Stimulated activated CD4-positive, alpha-beta T cell treated with anti-CD3 and anti-CD28 coated beads, Interleukin-1b, Interleukin-23, amount 100 ng/mL, for 4 hours (primary cell): ENCODE results near the gene STK4.

Experiments
- DNase-seq, 2 donors: peaks; one replicate each; pipeline ENCODE4 v3.0.0-alpha.2; 2020; ENCODE audit warnings: low read depth in 2 of 2

The STK4 gene

DNA sequence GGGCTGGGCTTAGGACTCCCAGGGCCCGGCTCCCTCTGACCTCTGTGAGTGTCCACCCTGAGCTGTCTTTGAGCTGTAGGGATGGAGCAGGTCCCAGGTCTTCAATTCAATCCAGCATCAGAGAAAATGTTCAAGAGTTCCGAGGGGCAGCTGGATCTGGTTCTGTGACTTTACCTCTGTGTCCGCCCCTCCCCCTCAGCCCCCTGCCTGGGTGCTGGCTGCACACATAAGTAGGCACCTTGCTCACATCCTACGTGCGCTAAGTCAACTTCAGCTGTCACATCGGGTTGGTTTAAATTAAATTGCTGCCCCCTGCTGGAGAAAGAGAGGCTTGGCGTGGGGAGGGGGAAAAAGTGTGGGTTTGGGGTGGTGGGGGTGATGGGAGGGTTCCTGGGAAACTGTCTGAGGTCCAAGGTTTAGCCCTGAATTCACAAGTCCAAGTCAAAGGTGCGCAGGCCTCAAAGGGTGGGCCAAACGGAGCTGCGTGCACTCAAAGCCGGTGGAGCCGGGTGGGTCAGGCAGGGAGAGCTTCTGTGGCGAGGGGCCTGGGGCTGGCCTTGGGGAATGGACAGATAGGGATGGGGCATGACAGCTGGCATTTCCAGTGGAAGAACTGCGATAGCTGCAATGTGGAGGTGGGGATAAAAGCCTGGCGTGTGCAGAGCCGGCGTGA is 145.6 kb downstream of the STK4 start:
- no peak for DNase-seq

DNA sequence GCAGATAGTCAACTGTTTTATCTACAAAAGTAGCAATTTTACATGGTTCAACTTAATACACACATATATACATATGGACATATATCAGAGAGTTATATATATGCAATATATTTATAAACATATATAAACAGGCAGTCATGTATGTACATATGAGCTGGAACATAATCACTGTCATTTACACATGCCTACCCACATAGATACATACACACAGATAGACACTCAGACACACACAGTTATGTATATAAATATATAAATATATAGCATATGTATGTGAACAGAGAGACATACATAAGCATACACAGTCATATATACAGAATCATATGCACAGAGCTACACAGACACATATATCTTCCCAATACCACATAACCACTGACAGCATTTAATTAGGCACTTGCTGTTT is 146.4 kb downstream of the STK4 start:
- no peak for DNase-seq

DNA sequence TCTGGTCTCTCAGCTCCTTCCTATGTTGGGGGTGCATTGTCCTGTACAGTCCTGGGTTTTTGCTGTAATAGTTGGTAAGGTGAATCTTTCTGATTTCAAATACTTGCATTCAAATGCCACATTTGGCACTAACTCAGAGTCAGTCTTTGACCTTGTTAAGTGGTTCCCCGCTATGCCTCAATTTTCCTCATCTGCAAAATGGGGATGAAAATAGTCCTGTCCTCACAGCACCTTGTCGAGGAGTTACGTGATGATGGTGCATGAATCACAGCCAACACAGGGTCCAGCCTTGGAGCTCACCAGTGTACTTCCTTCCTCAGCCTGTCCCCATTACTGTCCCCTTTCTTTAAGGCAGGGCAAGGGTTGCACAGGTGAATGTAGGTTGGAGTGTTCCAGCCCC is 147.6 kb downstream of the STK4 start:
- DNase-seq = no peak

GRCh38 chr20:45114465-45115385 is 148.4 kb downstream of the STK4 start, which contains the start of gene WFDC5:
WFDC5 (minus strand) TSS chr20:45115174; CDS start chr20:45115083, 91 bp downstream.
- DNase-seq = no peak

DNA sequence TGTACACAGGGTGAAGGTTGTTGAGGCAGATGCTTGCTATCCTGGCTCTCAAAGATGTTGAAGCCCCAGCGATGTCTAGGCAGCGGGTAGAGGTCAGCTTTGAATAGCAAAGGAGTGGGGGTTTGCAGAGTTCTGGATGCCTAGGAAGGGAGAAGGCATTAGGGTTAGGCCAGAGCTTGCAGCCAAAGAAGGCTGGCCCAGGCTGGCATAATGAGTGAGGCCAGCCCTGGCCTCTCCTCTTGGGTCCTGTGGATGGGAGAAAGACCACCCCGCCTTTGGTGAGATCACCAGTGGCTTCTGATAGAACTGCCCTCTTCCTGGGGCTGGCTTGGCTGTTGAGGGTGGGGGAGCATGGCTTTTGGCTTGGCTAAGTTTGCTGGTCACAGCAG is 149.1 kb downstream of the STK4 start:
- DNase-seq = no peak

GRCh38 chr20:45115829-45116228 is 149.5 kb downstream of the STK4 start:
- DNase-seq = no peak

- no peak for DNase-seq
These were observed 151.3 kb downstream of the STK4 start for GRCh38 chr20:45117581-45117980.

DNA sequence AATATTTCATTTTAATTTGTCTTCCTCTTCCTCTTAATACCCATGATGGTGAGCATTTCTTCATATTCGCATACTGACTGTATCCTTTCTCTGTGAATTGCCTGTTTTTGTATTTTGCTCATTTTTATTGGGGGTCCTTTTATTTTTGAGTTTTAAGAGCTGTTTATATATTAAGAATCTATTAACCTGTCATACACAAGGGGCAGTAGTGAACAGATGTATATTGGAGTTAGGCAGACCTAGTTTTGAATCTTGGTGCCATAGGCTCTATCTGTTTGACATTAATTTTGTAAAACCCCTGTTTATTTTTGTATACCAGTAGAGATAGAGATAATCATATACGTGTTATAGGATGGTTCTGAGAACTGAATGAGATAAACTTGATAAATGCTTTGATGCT is 151.7 kb downstream of the STK4 start:
- no peak for DNase-seq

GRCh38 chr20:45119556-45120266 is 153.4 kb downstream of the STK4 start:
- no peak for DNase-seq

DNA sequence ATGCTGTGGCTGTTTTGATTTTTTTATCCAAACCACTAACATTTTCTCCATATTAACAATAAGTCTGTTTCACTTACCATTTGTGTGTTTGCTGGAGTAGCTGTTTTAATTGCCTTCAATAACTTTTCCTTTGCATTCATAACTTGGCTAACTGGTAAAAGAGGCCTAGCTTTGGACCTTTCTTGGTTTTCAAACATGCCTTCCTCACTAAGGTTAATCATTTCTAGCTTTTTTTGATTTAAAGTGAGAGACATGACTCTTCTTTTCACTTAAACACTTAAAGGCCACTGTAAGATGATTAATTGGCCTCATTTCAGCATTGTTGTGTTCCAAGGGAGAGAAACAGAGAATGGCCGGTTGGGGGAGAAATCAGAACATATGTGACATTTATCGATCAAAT is 155.1 kb downstream of the STK4 start:
- DNase-seq = no peak

DNA sequence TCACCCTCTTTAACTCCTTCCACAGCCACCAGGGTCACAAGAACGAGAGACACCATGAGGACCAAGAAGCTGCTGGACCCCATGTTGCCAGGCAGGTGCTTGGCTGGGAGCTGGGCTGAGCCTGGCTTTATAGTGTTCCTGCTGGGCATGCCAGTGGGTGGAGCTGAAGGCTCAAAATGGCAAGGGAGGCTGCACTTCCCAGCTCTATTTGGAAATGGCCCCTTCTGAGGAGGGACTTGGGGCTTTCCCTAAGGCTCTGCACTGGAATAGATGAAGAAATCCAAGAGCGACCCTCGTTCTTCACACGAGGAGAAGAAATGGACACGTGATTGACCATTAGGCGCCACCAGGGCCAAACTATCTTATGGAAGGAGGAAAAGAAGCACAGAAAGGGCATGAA is 158.1 kb downstream of the STK4 start, which contains the start of gene WFDC12:
WFDC12 (minus strand) TSS at position 101 of the 400 bp plus-strand sequence; CDS start at position 83, 18 bp downstream.
- no peak for DNase-seq

- no peak for DNase-seq
These were observed 161.8 kb downstream of the STK4 start for GRCh38 chr20:45128099-45128498.
